DMS53 treated with DMSO at 0.1 percent for 48 hours (cell line): ENCODE data around the gene DHX58.

ENCODE experiments used
- DNase-seq: peaks from one replicate; lab custom pipeline; 2025; ENCODE audit not compliant: unreplicated experiment; lab: John Stamatoyannopoulos, UW

DHX58 gene

DNA sequence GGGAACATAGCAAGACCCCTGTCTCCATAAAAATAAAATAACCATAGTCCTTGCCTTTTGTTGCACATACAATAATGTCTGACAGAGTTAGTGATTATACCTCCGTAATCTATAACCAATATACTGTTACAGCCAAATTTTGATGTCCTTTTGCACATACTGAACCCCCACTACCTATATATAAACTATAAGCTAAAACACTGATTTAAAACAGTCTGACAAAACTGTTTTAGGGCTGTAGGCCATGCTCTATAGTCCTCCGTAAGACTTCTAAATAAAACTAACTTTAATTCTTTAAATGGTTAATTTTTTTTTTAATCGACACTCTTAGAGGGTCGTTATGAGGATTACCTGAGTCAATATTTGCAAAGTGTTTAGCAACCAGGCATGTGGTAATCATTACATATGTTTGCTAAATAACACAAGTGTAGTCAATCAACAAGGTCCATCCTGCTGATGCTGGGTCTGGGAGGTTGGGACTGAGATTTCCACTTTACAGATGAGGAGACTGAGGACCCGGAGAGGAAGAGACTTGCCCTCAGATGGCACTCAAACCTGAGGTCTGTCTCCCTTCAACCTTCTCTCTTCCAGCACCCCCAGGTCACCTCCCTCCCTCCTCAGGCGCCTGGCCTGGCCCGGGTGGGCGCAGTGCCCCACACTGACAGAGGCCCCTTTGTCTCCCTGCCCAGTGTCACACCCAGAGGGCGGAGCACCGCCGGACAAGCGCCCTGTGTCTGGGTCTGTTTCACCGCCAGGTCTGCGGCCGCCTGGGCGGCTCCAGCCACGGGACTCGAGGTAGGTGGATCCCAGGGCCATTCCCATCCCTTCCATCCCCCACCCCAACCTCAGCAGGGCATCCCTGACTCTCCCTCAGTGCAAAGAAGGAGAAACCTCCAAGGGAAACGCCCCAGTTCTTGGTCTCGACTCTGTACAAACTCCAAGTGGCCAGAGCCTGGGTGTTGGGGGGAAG is 24.5 kb downstream of the DHX58 start:
- no peak for DNase-seq

GRCh38 chr17:42087042-42087701 is 25.3 kb downstream of the DHX58 start:
- no peak for DNase-seq

- no peak for DNase-seq
Observed at GRCh38 chr17:42081516-42082129, 30.9 kb downstream of the DHX58 start.

- DNase-seq = no peak
Observed at GRCh38 chr17:42079541-42079940, 33.0 kb downstream of the DHX58 start.

GRCh38 chr17:42078396-42079043 is 34.0 kb downstream of the DHX58 start:
- DNase-seq = no peak

- no peak for DNase-seq
Observed at GRCh38 chr17:42077755-42078154, 34.8 kb downstream of the DHX58 start.

DNA sequence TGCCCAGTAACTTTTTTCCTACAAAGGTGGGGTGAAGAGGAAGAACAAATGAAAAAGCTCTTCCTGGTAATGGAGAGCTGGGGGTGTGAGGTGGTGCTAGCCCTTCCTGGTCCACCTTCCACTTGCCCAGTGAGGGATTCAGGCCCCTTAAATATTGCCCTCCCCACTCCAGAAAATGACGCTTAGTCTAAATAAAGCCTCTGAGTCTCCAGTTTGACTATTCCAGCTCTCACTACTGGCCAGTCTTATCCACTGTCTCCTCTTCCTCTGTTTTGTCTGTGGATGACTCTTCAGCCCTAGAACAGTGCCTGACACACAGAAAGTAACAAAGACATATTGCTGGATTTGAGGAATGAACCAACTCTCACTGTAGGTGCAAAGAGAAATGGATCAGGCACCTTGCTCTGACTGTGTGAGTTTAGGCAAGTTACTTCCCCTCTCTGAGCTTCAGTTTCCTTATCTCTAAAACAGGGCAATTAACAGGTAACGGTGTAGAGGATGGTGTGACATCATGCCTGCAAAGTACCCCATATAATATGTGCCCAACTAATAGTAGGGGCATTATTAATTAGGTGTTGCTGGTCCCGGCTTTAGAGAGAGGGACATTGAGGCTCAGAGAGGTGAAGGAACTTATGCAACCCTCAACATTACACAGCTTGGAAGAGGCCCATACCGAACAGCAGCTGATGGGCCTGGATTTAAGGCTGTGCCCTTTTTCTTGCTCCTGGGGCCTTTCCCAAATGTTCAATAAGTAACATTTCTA is 35.5 kb downstream of the DHX58 start:
- no peak for DNase-seq

- no peak for DNase-seq
Observed at GRCh38 chr17:42075789-42076188, 36.7 kb downstream of the DHX58 start.

GRCh38 chr17:42072323-42073187 is 40.0 kb downstream of the DHX58 start:
- DNase-seq = no peak

DNA sequence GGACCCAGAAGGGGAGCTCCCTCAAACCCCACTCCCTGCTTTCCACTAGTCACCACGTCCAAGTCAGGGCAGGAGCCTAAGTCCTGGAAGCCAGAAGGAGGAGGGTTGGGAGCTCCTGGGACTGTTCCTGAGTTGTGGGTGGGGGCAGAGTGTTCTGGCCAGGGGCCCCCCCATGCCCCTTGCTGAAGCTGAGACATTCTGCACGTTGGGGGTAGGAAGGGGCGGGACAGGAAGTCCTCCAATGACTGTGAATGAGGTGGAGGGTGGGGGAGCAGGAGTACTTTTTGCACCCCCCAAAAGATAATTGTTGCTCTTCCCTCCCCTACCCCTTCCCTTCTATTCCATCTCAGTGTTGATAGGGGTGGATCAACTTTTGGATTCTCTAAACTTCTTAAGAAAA is 40.7 kb downstream of the DHX58 start:
- DNase-seq = no peak

GRCh38 chr17:42068979-42069378 is 43.5 kb downstream of the DHX58 start:
- no peak for DNase-seq

GRCh38 chr17:42067371-42068091 is 45.0 kb downstream of the DHX58 start:
- no peak for DNase-seq

DNA sequence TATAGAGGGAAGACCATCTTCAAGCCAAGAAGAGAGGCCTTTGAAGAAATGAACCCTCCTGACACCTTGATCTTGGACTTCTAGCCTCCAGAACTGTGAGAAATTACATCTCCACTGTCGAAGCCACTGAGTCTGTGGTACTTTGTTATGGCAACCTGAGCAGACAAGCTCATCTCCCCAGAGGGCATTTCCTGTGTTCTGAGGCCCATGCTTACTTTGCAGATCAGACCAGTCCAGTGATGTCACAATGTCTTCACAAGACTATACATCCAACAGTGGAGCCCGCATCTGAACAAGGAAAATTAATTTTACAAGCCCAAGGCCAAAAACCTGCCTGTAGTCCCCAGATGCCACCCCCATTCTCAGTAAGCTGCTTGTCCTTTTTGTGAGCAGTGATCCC is 47.3 kb downstream of the DHX58 start:
- DNase-seq = no peak

DNA sequence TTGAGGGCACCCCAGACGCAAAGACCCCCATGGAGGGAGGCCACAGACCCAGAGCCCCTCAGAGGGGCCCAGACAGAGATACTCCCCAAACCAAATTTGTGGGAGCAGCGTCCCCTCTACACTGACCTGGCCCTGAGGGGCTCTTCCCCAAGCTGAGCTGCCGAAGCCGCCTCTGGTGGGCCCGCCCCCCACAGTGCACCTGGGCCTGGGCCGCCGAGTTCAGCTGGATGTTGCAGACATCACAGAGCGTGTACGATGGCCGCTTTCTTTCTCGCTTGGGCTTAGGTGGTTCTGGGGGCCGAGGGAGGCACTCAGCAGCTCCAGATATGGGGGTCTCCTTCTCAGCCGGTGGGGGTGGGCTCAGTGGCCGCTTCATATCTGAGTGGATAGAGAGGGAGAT is 49.8 kb downstream of the DHX58 start:
- no peak for DNase-seq

- no peak for DNase-seq
Observed at GRCh38 chr17:42061646-42062487, 50.6 kb downstream of the DHX58 start.

GRCh38 chr17:42060231-42060630 is 52.3 kb downstream of the DHX58 start:
- no peak for DNase-seq

DNA sequence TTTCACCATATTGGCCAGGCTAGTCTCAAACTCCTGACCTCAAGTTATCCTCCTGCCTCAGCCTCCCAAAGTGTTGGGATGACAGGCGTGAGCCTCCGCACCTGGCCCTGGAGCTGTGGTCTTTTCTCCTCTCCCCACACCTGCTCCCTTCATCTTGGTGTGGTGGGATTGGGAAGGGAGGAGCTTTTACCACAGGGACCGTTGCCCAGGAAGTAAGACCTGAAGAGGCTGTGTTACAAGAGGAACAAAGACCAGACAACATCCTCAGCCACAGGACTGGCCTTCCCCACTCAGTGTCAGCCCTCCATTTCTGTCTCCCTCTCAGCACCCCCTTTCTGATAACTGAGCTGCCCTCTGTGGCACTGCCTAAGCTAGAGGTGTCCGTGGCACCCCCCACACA is 52.7 kb downstream of the DHX58 start:
- DNase-seq = no peak

- no peak for DNase-seq
Observed at GRCh38 chr17:42058063-42058462, 54.5 kb downstream of the DHX58 start.
